GM18508 (cell line): Measurements from ENCODE around the gene OR4K2.
"Not testable (repeated sequence)": the region's sequence is repeated elsewhere in the genome, so short reads cannot be mapped to it uniquely, and the experiment has no call there.

Experiments used
- ATAC-seq: cut with Tn5 transposase; IDR thresholded peaks from one replicate; pipeline ENCODE4 v1.9.1; 2021; ENCODE audit warnings: moderate number of reproducible peaks; ENCODE audit not compliant: insufficient read depth, unreplicated experiment

The OR4K2 gene, protein sequence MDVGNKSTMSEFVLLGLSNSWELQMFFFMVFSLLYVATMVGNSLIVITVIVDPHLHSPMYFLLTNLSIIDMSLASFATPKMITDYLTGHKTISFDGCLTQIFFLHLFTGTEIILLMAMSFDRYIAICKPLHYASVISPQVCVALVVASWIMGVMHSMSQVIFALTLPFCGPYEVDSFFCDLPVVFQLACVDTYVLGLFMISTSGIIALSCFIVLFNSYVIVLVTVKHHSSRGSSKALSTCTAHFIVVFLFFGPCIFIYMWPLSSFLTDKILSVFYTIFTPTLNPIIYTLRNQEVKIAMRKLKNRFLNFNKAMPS

DNA sequence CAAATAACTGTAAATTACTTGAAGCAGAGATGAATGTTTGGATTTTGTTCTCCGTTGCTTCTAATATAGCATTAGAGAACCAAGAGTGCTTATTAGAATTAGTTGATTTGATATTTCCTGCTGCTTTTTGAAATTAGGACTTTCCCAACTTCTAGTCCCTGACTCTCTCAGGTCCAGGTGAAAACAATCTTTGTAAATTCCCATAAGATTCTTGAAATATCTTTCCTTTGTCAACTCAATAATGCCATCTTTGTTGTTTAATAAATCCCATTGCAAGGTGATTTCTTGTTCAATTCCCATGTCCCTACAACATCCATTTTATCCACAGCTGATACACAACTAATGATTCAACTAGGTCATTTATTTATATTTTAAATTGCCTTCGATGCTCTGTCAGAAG lies at the start of gene OR4K2:
OR4K2 (plus strand) TSS at position 301 of the 400 bp plus-strand sequence. CDS start 1,126 bp downstream, outside the sequence.
- ATAC-seq, result no peak

DNA sequence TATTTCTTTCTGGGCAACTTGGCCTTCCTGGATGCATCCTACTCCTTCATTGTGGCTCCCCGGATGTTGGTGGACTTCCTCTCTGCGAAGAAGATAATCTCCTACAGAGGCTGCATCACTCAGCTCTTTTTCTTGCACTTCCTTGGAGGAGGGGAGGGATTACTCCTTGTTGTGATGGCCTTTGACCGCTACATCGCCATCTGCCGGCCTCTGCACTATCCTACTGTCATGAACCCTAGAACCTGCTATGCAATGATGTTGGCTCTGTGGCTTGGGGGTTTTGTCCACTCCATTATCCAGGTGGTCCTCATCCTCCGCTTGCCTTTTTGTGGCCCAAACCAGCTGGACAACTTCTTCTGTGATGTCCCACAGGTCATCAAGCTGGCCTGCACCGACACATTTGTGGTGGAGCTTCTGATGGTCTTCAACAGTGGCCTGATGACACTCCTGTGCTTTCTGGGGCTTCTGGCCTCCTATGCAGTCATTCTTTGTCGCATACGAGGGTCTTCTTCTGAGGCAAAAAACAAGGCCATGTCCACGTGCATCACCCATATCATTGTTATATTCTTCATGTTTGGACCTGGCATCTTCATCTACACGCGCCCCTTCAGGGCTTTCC lies 47.2 kb upstream of the OR4K2 start:
- not testable (repeated sequence) for ATAC-seq

DNA sequence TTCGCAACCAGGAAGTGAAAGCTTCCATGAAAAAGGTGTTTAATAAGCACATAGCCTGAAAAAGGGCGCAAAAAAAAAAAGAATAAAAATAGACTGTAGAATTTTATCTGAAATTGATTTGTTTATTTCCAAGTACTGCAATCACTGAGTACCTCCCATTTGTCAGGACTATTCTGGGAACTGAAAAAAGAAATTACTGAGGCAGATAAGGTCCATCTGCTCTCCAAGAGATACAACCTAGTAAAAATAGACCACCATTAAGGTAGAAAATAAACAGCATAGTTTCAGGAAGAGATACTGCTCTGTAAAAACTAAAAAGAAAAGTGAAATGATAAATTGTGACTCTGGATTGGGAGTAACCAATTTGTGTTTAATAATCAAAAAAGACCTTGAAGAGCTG lies 46.6 kb upstream of the OR4K2 start:
- no peak for ATAC-seq

DNA sequence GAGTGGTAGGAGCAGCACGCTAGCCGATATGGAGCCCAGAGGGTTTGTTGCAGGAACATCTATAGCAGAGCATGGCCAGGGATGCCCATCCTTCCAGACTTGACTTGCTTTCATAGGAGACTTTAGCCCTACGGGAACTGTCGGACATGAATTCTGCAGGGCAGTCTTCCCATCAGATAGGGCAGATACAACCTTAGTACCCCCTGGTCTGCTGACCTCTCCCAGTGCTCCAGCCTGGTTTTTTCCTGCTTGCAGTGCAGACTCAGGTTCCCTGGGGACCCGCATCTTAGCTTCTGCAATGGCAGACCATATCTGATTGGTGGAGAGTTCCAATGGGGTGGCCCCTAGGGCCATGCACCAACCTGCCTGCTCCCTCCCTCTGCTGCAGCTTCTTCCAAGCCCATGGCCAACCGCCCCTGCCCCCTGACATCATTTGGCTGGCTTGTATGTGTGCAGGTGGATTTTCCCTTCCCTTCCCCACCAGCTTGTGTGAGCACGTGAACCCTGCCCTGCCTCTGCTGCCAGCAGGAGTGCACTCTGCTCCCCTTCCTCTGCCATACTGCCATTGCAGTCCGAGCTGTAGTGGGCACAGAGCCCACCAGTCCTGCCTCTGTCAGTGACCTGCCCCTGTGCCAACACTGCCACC lies 40.6 kb upstream of the OR4K2 start:
- ATAC-seq, result not testable (repeated sequence)

DNA sequence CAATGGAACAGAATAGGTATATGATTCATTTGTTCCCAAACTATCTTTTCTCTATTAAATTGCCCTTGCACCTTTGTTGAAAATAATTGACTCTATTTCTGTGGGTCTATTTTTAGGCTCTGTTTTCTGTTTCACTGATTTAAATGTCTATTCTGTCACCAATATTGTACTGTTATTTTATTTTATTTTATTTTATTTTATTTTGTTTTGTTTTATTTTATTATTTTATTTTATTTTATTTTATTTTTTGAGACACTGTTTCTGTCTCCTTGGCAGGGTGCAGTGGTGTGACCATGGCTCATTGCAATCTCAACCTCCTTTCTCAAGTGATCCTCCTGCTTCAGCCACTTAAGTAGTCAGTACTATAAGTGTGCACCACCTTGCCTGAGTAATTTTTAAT lies 36.5 kb upstream of the OR4K2 start:
- no peak for ATAC-seq

DNA sequence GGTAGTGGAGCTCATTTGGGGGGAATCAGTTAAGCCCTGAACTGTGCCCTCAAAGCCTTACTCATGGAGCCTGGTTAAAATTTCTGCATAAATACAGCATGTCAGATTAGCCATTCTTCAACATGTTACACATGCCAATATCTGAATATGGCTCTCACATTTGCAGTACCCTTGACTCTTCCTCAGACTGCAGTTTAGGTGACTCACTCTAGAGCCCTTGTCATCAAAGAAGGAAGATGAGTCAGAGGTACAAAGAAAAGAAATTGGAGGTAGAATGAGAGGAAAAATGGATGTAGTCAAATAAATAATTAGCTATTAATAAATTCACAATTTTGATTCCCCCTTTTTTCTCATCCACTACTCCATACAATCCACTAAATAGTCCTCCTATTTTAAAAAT lies 23.6 kb upstream of the OR4K2 start:
- ATAC-seq, result no peak

DNA sequence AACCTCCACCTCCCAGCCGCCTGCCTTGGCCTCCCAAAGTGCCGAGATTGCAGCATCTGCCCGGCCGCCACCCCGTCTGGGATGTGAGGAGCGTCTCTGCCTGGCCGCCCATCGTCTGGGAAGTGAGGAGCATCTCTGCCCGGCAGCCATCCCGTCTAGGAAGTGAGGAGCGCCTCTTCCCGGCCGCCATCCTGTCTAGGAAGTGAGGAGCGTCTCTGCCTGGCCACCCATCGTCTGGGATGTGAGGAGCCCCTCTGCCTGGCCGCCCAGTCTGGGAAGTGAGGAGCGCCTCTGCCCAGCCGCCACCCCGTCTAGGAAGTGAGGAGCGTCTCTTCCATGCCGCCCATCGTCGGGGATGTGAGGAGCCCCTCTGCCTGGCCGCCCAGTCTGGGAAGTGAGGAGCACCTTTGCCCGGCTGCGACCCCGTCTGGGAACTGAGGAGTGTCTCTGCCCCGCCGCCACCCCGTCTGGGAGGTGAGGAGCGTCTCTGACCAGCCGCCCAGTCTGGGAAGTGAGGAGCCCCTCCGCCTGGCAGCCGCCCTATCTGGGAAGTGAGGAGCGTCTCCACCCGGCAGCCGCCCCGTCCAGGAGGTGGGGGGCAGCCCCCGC lies 8.8 kb upstream of the OR4K2 start:
- ATAC-seq, result not testable (repeated sequence)

DNA sequence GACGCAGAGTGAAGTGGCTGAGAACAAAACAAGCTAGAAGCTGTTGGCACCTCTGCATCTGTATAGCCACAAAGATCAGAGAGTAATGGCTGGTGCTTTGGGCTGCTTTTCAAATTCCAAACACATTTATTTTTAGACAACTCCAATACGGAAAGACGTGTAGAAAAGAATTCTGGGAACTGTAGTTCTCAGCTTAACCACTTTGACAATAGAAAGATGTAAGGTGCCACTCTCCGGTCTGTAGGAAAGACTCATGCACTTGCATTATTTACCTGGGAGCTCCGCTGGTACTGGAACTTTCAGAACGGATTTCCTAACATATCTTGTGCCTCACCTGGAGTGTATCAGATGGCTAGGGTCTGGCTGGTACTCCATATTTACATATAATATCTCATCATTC lies 1.8 kb upstream of the OR4K2 start:
- no peak for ATAC-seq

DNA sequence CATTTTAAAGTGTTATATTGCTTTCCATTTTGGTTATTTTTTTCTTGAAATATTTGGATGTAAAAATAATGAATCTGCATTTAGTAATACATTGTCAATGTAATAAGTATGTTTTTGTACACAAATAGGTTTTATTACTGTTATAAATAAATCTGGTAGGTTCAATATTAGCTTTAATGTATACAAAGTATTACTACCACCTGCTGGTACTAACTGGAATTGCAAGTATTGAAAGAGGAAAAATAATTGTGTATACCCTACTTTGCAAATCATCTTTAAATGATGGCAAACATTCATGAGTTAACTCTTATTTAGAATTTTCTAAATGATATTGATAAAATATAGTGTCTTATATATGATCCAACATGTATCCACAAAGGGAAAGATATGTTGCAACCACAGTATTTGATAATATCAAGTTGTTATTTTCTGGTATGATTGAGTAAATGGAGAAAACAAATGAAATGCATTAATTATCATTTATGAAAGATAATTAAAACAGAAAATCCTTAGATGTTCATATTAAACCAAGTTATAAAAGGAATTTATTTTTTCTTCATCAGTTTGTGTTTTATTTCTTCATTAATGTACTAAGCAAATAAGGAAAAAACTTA lies 3.2 kb downstream of the OR4K2 start:
- ATAC-seq, result no peak

DNA sequence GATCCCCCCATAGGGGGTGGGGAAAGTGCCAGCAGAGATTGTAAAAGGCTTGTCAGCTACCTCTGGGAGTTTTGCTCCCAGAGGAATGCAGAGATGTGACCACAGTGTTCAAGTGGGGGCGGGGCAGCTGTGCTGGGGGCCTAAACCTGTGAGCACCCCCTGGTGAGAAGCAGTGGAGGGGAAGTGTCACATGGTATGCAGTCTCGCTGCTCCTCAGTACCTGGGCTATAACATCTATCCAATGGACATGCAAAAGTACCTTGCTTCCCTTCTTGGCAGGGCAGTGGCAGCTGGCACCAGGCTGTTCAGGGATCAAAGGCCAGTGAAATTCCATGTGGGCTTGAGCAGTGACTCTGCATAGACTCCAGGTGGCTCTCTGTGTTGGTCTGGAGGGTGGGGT lies 20.3 kb downstream of the OR4K2 start:
- no peak for ATAC-seq

DNA sequence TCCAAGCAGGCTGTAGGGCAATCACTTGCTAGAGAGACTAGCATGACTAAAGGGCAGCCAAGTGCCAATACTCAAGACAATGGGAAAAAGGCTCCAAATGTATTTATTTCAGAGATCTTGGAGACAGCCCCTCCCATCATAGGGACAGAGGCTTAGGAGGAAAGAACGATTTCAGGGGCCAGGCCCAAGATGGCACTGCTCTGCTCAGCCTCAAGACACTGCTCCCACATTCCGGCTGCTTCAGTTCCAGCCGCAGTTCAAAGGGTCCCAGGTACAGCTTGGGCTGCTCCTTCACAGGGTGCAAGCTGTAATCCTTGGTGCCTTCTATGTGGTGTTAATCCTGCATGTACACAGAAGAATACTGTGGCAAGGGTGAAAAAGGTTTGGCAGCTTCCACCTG lies 26.1 kb downstream of the OR4K2 start:
- ATAC-seq, result no peak

DNA sequence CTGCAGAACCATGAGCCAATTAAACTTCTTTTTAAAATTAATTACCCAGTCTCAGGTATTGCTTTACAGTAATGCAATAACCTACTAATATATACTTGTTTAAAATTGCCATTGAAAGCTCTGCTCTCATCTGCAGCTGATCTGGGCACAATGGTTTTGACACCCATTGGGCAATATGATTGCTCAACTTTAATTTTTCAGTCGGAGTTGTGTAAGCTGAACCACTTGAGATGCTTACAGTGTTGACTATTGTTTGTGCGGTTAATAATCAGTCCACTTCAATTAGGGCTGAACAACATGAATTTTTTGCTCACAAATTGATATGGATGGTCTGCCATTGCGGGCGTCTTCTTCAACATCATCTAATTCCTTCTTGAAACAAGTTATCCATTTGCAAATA lies 27.5 kb downstream of the OR4K2 start:
- ATAC-seq, result no peak

DNA sequence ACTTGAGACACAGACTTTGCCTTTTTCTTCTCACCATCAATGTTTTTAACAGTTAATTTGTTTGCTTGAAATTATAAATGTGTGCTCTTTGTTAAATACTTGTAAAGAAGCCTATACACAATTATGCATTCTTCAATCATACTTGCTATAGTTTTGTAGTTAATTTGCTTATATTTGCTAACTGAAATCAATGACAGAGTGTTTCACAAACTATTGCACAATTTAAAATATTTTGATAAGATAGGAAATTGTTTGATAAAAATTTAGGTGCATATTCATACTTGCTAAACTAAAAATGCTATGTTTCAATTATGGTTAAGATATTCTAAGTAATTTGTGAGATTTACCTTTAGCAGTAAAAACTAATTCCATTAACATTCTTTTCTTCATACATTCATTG lies 31.7 kb downstream of the OR4K2 start:
- ATAC-seq, result no peak

DNA sequence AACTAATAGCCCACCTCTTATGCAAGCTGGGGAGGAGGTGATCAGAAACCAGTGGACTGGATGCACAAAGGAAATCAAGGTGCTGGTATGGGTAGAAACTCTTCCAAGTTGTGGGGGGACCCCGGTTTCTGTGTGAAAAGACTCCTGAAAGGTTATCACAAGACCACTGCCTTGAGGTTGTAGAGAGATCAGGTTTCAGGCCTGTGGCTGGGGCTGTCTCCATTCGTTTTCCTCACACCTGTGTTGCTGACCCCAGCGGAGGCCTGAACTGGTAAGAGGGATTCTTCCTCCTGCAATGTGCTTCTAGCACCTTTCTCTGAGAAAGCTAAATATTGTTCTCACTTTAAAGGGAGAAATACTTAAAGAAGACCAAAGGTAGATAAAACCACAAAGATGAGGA lies 36.2 kb downstream of the OR4K2 start:
- no peak for ATAC-seq

DNA sequence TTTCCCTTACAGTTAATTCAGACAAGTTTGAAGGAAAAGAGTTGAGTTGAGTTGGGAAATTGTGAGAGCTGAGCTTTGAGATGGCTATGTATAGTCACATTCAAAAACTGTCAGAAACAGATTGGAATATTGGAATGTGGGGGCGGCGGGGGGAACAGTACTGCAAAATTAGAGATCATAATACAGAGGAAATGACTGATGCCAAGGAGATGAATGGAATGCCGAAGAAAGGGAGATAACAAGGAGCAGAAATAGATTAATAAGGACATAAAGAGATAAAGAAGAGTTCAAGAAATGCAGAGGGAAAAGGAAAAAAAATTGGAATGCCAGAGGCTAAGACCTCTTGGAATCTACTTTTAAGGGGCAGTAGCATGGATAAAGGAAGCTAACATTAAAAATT lies 42.3 kb downstream of the OR4K2 start:
- ATAC-seq, result no peak

DNA sequence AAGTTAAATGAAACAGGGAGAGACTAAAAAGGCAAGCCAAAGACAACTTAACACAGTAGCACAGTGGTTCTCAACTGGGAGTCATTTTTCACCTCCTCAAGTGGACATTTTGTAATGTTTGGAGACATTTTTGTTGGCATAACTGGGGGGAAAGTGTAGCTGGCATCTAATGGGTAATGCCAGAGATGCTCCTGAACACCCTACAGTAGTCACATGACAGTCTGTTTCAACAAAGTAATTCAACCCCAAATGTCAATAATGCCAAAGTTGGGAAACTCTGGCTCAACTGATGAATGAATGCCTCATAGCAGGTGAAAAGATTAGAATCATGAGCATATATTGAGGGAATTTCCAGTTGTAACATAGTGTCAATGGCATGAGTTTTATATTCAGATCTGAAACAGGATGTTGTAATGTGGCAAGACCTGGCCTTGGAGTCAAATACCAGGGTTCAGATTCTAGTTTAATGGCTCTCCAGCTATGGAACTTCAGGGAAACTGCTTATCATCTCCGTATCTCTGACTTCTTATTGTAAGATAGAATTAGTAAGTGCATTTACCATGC lies 43.1 kb downstream of the OR4K2 start:
- no peak for ATAC-seq

DNA sequence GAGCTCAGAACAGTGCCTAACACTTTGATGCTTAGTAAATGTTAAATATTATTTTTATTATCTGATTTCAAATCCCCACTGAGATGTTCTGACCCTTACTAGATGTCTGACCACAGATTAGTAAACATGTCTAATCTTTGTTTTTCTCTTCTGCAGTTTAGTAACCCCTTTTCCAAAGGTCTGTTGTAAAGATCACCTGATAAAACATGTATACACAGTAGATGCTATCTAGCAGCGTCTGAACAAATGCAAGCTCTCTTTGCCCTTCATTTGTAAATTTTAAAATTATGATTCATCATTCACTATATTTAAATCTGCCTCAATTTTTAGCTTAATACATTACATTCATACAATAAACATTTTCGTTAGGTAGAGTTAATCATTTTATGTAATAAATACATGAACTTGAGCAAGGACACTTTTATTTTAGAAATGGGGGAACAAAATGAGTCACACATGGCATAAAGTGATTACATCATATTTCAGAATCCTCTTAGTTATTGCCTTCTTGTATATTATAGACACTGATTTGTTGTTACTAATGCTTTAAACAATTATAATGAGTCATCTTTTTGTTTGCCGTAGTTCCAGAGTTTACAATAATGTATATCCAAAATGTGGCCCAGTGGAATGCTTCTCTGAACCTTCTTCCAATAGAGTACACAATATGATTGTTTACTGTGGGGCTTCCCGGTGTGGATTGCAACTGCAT lies 43.8 kb downstream of the OR4K2 start:
- no peak for ATAC-seq

DNA sequence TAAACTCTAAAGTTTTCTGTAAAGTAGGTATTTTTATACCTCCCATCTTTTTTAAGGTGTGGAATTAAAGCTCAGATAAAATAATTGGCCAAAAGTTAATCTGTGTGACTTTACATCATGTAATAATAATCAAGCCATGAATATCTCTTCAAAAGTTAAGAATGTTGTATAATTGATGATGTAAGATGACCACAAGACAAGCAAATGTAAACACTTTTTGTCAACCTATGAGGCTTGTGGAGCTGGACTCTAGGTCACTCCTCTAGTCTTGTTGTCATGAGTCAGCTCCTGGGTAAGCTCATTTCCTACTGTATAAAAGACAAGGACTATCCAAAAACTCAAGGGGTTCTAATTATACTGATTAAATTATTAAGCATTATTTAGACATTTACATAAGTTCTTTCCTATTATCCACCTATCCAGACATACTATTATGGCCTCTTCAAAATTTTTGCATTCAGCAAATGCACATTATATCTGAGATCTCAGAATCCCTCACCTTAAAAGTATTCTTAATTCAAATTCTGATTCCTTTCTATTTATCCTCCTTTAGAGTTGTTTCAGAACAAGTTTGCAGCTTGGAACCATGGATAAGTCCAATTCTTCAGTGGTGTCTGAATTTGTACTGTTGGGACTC lies 45.2 kb downstream of the OR4K2 start, which contains the start of gene OR4K5:
OR4K5 (plus strand) TSS at position 587 of the 637 bp plus-strand sequence; CDS start at position 587, 0 bp downstream.
- no peak for ATAC-seq

DNA sequence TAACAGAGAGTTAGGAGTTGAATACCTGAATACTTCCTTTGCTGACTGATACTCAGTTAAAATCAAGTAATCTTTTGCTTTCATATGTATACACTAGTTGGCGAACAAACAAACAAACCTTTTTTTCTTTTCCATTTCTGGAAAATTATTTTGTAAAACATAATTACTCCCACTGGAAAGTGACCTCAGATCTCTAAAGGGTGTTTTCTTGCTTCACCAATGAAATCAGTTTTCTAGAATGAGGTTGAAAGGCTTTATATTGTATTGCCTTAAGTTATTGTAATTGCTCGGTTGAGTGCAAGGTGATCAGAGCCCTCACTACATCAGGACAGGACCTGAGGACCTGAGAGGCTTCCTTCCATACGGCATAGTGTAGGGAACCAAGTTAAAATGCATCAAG lies 55.7 kb downstream of the OR4K2 start, which contains the start of gene OR4K1:
OR4K1 (plus strand) TSS at position 301 of the 400 bp plus-strand sequence. CDS start 4,750 bp downstream, outside the sequence.
- ATAC-seq, result no peak
